Smooth muscle cell (in vitro differentiated cells): ENCODE measurements around the gene ARPC2. TPM values are rescaled to one million over a fixed set of nuclear protein-coding genes. Genes with fewer than 3 reads are reported as not detected.
A peak's percentile ranks its signal among the peaks of the same experiment; 100 is the strongest.

ENCODE experiments used
- DNase-seq: peaks from one replicate; lab custom pipeline; 2025; ENCODE audit not compliant: unreplicated experiment; lab: John Stamatoyannopoulos, UW
- H2AFZ ChIP-seq: fragments of 200-600 bp; sonication (generic); 2 replicates; pipeline ENCODE4 v1.6.0; 2016; ENCODE audit warnings: antibody characterized with exemption, low read depth, mild to moderate bottlenecking
- H3F3A ChIP-seq: fragments of 200-600 bp; sonication (generic); 2 replicates; pipeline ENCODE4 v1.6.0; 2017; ENCODE audit warnings: antibody characterized with exemption, low read depth
- H3K27ac ChIP-seq: fragments of 200-600 bp; sonication (generic); 2 replicates; pipeline ENCODE4 v1.5.1; 2016; ENCODE audit warnings: low read depth, mild to moderate bottlenecking
- H3K27me3 ChIP-seq: fragments of 200-600 bp; sonication (generic); 2 replicates; pipeline ENCODE4 v1.6.1; 2016; ENCODE audit warnings: low read depth, mild to moderate bottlenecking
- H3K36me3 ChIP-seq: fragments of 200-600 bp; sonication (generic); 2 replicates; pipeline ENCODE4 v1.5.1; 2016; ENCODE audit warnings: low read depth
- H3K4me1 ChIP-seq: fragments of 200-600 bp; sonication (generic); 2 replicates; pipeline ENCODE4 v1.5.1; 2016; ENCODE audit warnings: low read depth
- H3K4me2 ChIP-seq: fragments of 200-600 bp; sonication (generic); 2 replicates; pipeline ENCODE4 v1.6.0; 2016; ENCODE audit warnings: mild to moderate bottlenecking
- H3K4me3 ChIP-seq: fragments of 200-600 bp; sonication (generic); 2 replicates; pipeline ENCODE4 v1.5.1; 2016; ENCODE audit warnings: mild to moderate bottlenecking
- H3K79me2 ChIP-seq: fragments of 200-600 bp; sonication (generic); 2 replicates; pipeline ENCODE4 v1.6.0; 2016; ENCODE audit warnings: low read depth, mild to moderate bottlenecking
- H3K9ac ChIP-seq: fragments of 200-600 bp; sonication (generic); 2 replicates; pipeline ENCODE4 v1.6.0; 2016; ENCODE audit warnings: low read depth
- H3K9me3 ChIP-seq: fragments of 200-600 bp; sonication (generic); replicated peaks from 2 replicates; pipeline ENCODE4 v1.5.1; 2016; ENCODE audit warnings: low read depth
- H4K20me1 ChIP-seq: fragments of 200-600 bp; sonication (generic); 2 replicates; pipeline ENCODE4 v1.6.0; 2016; ENCODE audit warnings: low read depth
- CTCF ChIP-seq: fragments of 200-600 bp; sonication (generic); IDR thresholded peaks from 2 replicates; pipeline ENCODE4 v1.5.1; 2017; ENCODE audit warnings: borderline replicate concordance, mild to moderate bottlenecking, antibody characterized with exemption; ENCODE audit not compliant: insufficient read depth, poor library complexity, severe bottlenecking
- WGBS: methylation state at CpG from one replicate; pipeline ENCODE4 v1.1.7; 2016; ENCODE audit warnings: low lambda C conversion rate; 5-methylcytosine and 5-hydroxymethylcytosine counted together
- polyA plus RNA-seq: library from polyadenylated mRNA; unstranded; fragments of >200 nt; fragmentation: Nextera tagmentation; extraction: Ambion mirVana; gene quantifications from 2 replicates; pipeline ENCODE4 v1.2.1, GENCODE V29; 2016
- total RNA-seq: library from RNA; depleted of rRNA; stranded (reverse); fragments of >200 nt; gene quantifications from 2 replicates; pipeline ENCODE4 v1.2.3, GENCODE V29; 2014

The ARPC2 gene
- total and polyA plus RNA-seq, 2 experiments from 2014 or later: 653 to 858 TPM

GRCh38 chr2:218286570-218287459 is 69.8 kb downstream of the ARPC2 start:
- Histone ChIP-seq H3K4me2 (peak overlapping the region; percentile 86), H3K79me2 (peaks cover 81% of the 10 kb centered on the region), H4K20me1 (peaks cover 10% of the 10 kb centered on the region), H3K4me3 (peak overlapping the region; percentile 39), H3K27ac (peak overlapping the region; percentile 100), H3K36me3 (no peaks in the 10 kb centered on the region), H3K27me3 (no peaks in the 10 kb centered on the region), H3F3A (peaks cover 51% of the 10 kb centered on the region), H3K9me3 (no peaks in the 10 kb centered on the region), H3K9ac (peak overlapping the region; percentile 98), H2AFZ (no peak overlapping the region), H3K4me1 (peaks cover 47% of the 10 kb centered on the region)
- TF ChIP-seq CTCF: no peak
- WGBS: 2% methylated on average over 11 of the region's 11 CpGs
- peak; percentile 65 for DNase-seq

GRCh38 chr2:218289639-218290315 is 72.8 kb downstream of the ARPC2 start:
- peaks cover 42% of the 10 kb centered on the region for H3F3A ChIP-seq
- peak overlapping the region; percentile 100 for H3K27ac ChIP-seq
- 31% methylated on average over 6 of the region's 6 CpGs for WGBS
- H3K36me3 ChIP-seq: no peaks in the 10 kb centered on the region
- H3K4me1 ChIP-seq: peaks cover 41% of the 10 kb centered on the region
- TF ChIP-seq CTCF: no peak
- no peak overlapping the region for H2AFZ ChIP-seq
- H3K4me3 ChIP-seq: peak overlapping the region; percentile 64
- DNase-seq: no peak
- peaks cover 74% of the 10 kb centered on the region for H3K79me2 ChIP-seq
- H4K20me1 ChIP-seq: no peaks in the 10 kb centered on the region
- H3K4me2 ChIP-seq: peak overlapping the region; percentile 94
- H3K9me3 ChIP-seq: no peaks in the 10 kb centered on the region
- peak overlapping the region; percentile 73 for H3K9ac ChIP-seq
- H3K27me3 ChIP-seq: no peaks in the 10 kb centered on the region

- WGBS: 75% methylated on average over 12 of the region's 12 CpGs
- Histone ChIP-seq H3K9ac (peak overlapping the region; percentile 73), H3K27me3 (no peaks in the 10 kb centered on the region), H3K79me2 (peaks cover 66% of the 10 kb centered on the region), H2AFZ (no peak overlapping the region), H3K27ac (peak overlapping the region; percentile 100), H3K4me2 (peak overlapping the region; percentile 94), H3K36me3 (no peaks in the 10 kb centered on the region), H3K9me3 (no peaks in the 10 kb centered on the region), H3K4me1 (peaks cover 46% of the 10 kb centered on the region), H4K20me1 (no peaks in the 10 kb centered on the region), H3K4me3 (peak overlapping the region; percentile 64), H3F3A (peaks cover 38% of the 10 kb centered on the region)
- no peak for DNase-seq
- TF ChIP-seq CTCF: no peak
These were observed 73.6 kb downstream of the ARPC2 start for GRCh38 chr2:218290316-218291261.
